ENCODE measurements around the gene C15orf61.

C15orf61 gene

GRCh38 chr15:67549736-67550135, 28.8 kb downstream of the C15orf61 start:
- TF ChIP-seq CTCF (conservative IDR thresholded peaks at IDR 0.05; ENCODE audit: low read length) = no peak
- H3K4me3 ChIP-seq (ENCODE audit: low read length) = no peak overlapping the region
- DNase-seq (ENCODE audit: low read depth) = no peak

GRCh38 chr15:67550522-67550921, 29.6 kb downstream of the C15orf61 start:
- peak; percentile 25 for DNase-seq (ENCODE audit: low read depth)
- H3K4me3 ChIP-seq (ENCODE audit: low read length) = no peak overlapping the region
- TF ChIP-seq CTCF (conservative IDR thresholded peaks at IDR 0.05; ENCODE audit: low read length) = no peak

- no peak overlapping the region for H3K4me3 ChIP-seq (ENCODE audit: low read length)
- no peak for TF ChIP-seq CTCF (conservative IDR thresholded peaks at IDR 0.05; ENCODE audit: low read length)
Measured at GRCh38 chr15:67551207-67551743, 30.3 kb downstream of the C15orf61 start.

GRCh38 chr15:67554580-67554979, 33.6 kb downstream of the C15orf61 start:
- TF ChIP-seq CTCF (conservative IDR thresholded peaks at IDR 0.05; ENCODE audit: low read length) = no peak
- H3K4me3 ChIP-seq (ENCODE audit: low read length) = no peak overlapping the region
- DNase-seq (ENCODE audit: low read depth) = no peak

More at GRCh38 chr15:67551207-67551743, 30.3 kb downstream of the C15orf61 start:
- no peak for DNase-seq (ENCODE audit: low read depth)

GRCh38 chr15:67556976-67557570, 36.1 kb downstream of the C15orf61 start:
- no peak for TF ChIP-seq CTCF (conservative IDR thresholded peaks at IDR 0.05; ENCODE audit: low read length)
- no peak for DNase-seq (ENCODE audit: low read depth)
- H3K4me3 ChIP-seq (ENCODE audit: low read length) = no peak overlapping the region

GRCh38 chr15:67558502-67558901, 37.6 kb downstream of the C15orf61 start:
- TF ChIP-seq CTCF (conservative IDR thresholded peaks at IDR 0.05; ENCODE audit: low read length) = no peak
- H3K4me3 ChIP-seq (ENCODE audit: low read length) = no peak overlapping the region
- DNase-seq (ENCODE audit: low read depth) = no peak

- no peak for TF ChIP-seq CTCF (conservative IDR thresholded peaks at IDR 0.05; ENCODE audit: low read length)
- H3K4me3 ChIP-seq (ENCODE audit: low read length) = no peak overlapping the region
- no peak for DNase-seq (ENCODE audit: low read depth)
Measured at GRCh38 chr15:67559158-67559557, 38.2 kb downstream of the C15orf61 start.

All from AG10803 (cell line).